DND-41 (cell line): ENCODE measurements around the gene GABBR2.

ENCODE experiments used
- CTCF ChIP-seq: IDR thresholded peaks from 2 replicates; pipeline ENCODE4 v1.5.1; 2012; ENCODE audit warnings: borderline replicate concordance, low read length, moderate library complexity, mild to moderate bottlenecking; ENCODE audit not compliant: poor library complexity, severe bottlenecking; ENCODE audit errors: extremely low read depth
- EZH2 ChIP-seq: IDR thresholded peaks from 3 replicates; pipeline ENCODE4 v1.6.1; 2012; ENCODE audit warnings: borderline replicate concordance, low read depth, mild to moderate bottlenecking, moderate library complexity, low read length, inconsistent platforms; ENCODE audit not compliant: severe bottlenecking

- TF ChIP-seq CTCF, result no peak
- no peak for TF ChIP-seq EZH2
These were observed 379.5 kb downstream of the GABBR2 start for GRCh38 chr9:98329281-98329680.
